PC-3 (cell line): ENCODE measurements around the gene ZBTB14. TPM values are rescaled to one million over a fixed set of nuclear protein-coding genes. Genes with fewer than 3 reads are reported as not detected.
A peak's percentile ranks its signal among the peaks of the same experiment; 100 is the strongest.

Source experiments
- ATAC-seq: fragments of 200-7000 bp; cut with Tn5 transposase; 2 replicates; pipeline ENCODE4 v1.9.1; 2020; ENCODE audit warnings: mild to moderate bottlenecking, moderate library complexity
- BruUV-seq: library from RNA; stranded (reverse); fragments of 400-500 nt; replicated peaks from 2 replicates; lab custom pipeline; 2021; lab: Mats Ljungman, UMichigan
- CTCF ChIA-PET: fragments of 300-600 bp; sonication (Branson Sonifier 250); formaldehyde crosslinking; loops from one replicate; lab custom pipeline; 2022; ENCODE audit warnings: antibody characterized with exemption; lab: Charles Lee
- POLR2A ChIA-PET: fragments of 300-600 bp; sonication (Branson Sonifier 250); formaldehyde crosslinking; loops from one replicate; lab custom pipeline; 2022; ENCODE audit warnings: antibody characterized with exemption; ENCODE audit not compliant: unreplicated experiment; lab: Charles Lee
- DNase-seq: peaks from one replicate; pipeline ENCODE4 v3.0.0-alpha.2; 2015
- H2AFZ ChIP-seq: fragments of 300-600 bp; sonication (generic); 2 replicates; pipeline ENCODE4 v1.6.0; 2016; ENCODE audit warnings: antibody characterized with exemption, low read length
- H3F3A ChIP-seq: fragments of 300-600 bp; sonication (generic); one replicate; pipeline ENCODE4 v1.6.0; 2017; ENCODE audit warnings: antibody characterized with exemption, low read length, control low read depth, mild to moderate bottlenecking; ENCODE audit not compliant: unreplicated experiment
- H3K27ac ChIP-seq: fragments of 300-600 bp; sonication (generic); 2 replicates; pipeline ENCODE4 v1.5.1; 2016; ENCODE audit warnings: mild to moderate bottlenecking, low read length
- H3K27me3 ChIP-seq: fragments of 300-600 bp; sonication (generic); 2 replicates; pipeline ENCODE4 v1.6.1; 2016; ENCODE audit warnings: low read length, mixed read lengths
- H3K36me3 ChIP-seq: fragments of 300-600 bp; sonication (generic); 2 replicates; pipeline ENCODE4 v1.6.1; 2016; ENCODE audit warnings: low read depth, mixed run types, low read length, mixed read lengths
- H3K4me1 ChIP-seq: fragments of 300-600 bp; sonication (generic); 2 replicates; pipeline ENCODE4 v1.5.1; 2016; ENCODE audit warnings: low read length; ENCODE audit not compliant: insufficient read depth
- H3K4me2 ChIP-seq: fragments of 300-600 bp; sonication (generic); 2 replicates; pipeline ENCODE4 v1.6.0; 2016; ENCODE audit warnings: low read length
- H3K4me3 ChIP-seq: fragments of 300-600 bp; sonication (generic); 2 replicates; pipeline ENCODE4 v1.5.1; 2016; ENCODE audit warnings: mild to moderate bottlenecking, low read length, mixed read lengths
- H3K79me2 ChIP-seq: fragments of 300-600 bp; sonication (generic); 2 replicates; pipeline ENCODE4 v1.6.1; 2017; ENCODE audit warnings: low read length, mixed read lengths
- H3K9ac ChIP-seq: fragments of 300-600 bp; sonication (generic); 2 replicates; pipeline ENCODE4 v1.6.0; 2016; ENCODE audit warnings: mild to moderate bottlenecking, low read length
- H3K9me2 ChIP-seq: fragments of 300-600 bp; sonication (generic); replicated peaks from 2 replicates; pipeline ENCODE4 v1.6.1; 2016; ENCODE audit warnings: mixed run types, low read length, mixed read lengths
- H3K9me3 ChIP-seq: fragments of 300-600 bp; sonication (generic); 2 replicates; pipeline ENCODE4 v1.6.1; 2016; ENCODE audit warnings: low read length, mixed read lengths
- H4K20me1 ChIP-seq: fragments of 300-600 bp; sonication (generic); 2 replicates; pipeline ENCODE4 v1.6.1; 2016; ENCODE audit warnings: low read length, mixed read lengths
- CTCF ChIP-seq: fragments of 300-600 bp; sonication (generic); conservative IDR thresholded peaks from 2 replicates; pipeline ENCODE4 v1.5.1; 2017; ENCODE audit warnings: antibody characterized with exemption, low read depth, mild to moderate bottlenecking, low read length
- EZH2 ChIP-seq: fragments of 300-600 bp; sonication (generic); IDR thresholded peaks from one replicate; pipeline ENCODE4 v1.6.1; 2017; ENCODE audit warnings: antibody characterized with exemption, mild to moderate bottlenecking, low read length; ENCODE audit not compliant: unreplicated experiment
- EZH2phosphoT487 ChIP-seq: fragments of 300-600 bp; sonication (generic); IDR thresholded peaks from 2 replicates; pipeline ENCODE4 v1.6.1; 2018; ENCODE audit warnings: mild to moderate bottlenecking, antibody characterized with exemption, low read length, borderline replicate concordance
- intact Hi-C: fragments of 100-400 bp; cut with micrococcal nuclease; formaldehyde crosslinking; loops from 2 replicates; pipeline ENCODE4 v1.9.0; 2023
- total RNA-seq: library from RNA; depleted of rRNA; stranded (reverse); fragments of >200 nt; gene quantifications from 2 replicates; pipeline ENCODE4 v1.2.3, GENCODE V29; 2014

The ZBTB14 gene
- total RNA-seq, 1 experiment from 2014 or later = 6.8 TPM

DNA sequence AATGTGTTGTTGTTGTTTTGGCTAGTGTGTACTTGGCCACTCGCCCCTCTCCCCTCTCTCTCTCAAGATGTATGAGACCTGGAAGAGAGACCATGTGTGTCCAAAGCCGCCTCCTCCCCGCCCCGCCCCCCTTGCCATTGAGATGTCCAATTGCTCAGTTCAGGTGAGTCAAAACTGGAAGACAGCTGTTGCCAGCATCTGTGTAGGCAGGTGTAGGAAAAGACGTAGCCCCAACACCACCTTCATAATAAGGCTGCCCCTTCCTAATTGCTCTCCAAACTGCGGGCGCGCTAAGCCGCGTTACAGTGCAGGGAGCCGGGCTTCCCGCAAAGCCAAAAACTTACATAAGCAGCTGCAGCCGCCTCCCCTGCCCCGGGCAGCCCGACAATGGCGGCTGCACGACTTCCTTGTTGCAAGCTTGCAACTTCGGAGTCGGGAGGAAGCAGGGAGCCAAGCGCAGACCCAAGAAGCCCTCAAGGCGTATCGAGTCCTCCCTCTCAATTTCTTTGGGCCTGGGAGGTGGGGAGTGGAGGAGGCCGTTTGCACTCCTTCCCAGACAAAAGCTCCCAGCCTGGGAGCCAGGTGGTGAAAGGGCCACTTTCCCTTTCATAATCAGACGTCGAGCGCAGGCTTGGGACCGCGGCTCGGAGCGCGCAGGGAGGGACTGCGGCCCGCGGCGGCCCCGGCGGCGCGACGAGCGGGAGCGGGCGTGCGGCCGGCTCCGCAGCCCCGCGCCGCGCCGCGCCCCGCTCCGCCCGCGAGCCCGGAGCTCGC lies 882 bp downstream of the ZBTB14 start:
- peak; percentile 39 for ATAC-seq
- DNase-seq = peak; percentile 46
- Histone ChIP-seq H4K20me1 (no peaks in the 10 kb centered on the region), H3K27me3 (0 out of 2 replicates have a peak, but pooled peaks cover under 1% of the 10 kb centered on the region), H2AFZ (peak overlapping the region; percentile 98), H3K9ac (peak overlapping the region; percentile 77), H3K79me2 (peaks cover 13% of the 10 kb centered on the region), H3K27ac (peak overlapping the region; percentile 48), H3K4me3 (peak overlapping the region; percentile 91), H3K4me2 (peak overlapping the region; percentile 84), H3K9me2 (no peaks in the 10 kb centered on the region), H3F3A (no peaks in the 10 kb centered on the region), H3K36me3 (peaks cover 19% of the 10 kb centered on the region), H3K9me3 (no peaks in the 10 kb centered on the region), H3K4me1 (peaks cover 6% of the 10 kb centered on the region; the same call in 1 of the 2 replicates)
- CTCF ChIA-PET = interaction anchor here (0.5 to 0.6 kb wide), 3 partner anchors 57 to 546 kb away, joined by 3 to 5 read pairs (median 3); no protein-coding TSS in a partner anchor
- POLR2A ChIA-PET = interaction anchor here (0.6 to 2.1 kb wide), 6 partner anchors 29 to 1189 kb away, joined by 3 to 22 read pairs (median 6); no protein-coding TSS in a partner anchor
- no TSS peak for BruUV-seq
- intact Hi-C loops = loop anchor here (5.0 kb wide), 1 partner anchor 248 kb away; the partner anchor contains the start of gene EPB41L3
- TF ChIP-seq EZH2 (no peak), CTCF (no peak), EZH2phosphoT487 (no peak)

GRCh38 chr18:5294113-5294456 lies 1.4 kb downstream of the ZBTB14 start:
- intact Hi-C loops = no loop called here
- H3K9ac ChIP-seq = peak overlapping the region; percentile 77; the same call in 1 of the 2 replicates
- peaks cover 13% of the 10 kb centered on the region for H3K79me2 ChIP-seq
- ATAC-seq (no peak), DNase-seq (no peak)
- TSS peak; percentile 30 for BruUV-seq
- POLR2A ChIA-PET = interaction anchor here (2.1 kb wide), 1 partner anchor 56 kb away, joined by 22 read pairs; no protein-coding TSS in a partner anchor
- H3F3A ChIP-seq = no peaks in the 10 kb centered on the region
- H3K4me2 ChIP-seq = peak overlapping the region; percentile 84
- peak overlapping the region; percentile 91 for H3K4me3 ChIP-seq
- H3K36me3 ChIP-seq = peaks cover 19% of the 10 kb centered on the region
- CTCF ChIA-PET = interaction anchor here (0.5 to 0.6 kb wide), 2 partner anchors 57 to 141 kb away, joined by 3 to 5 read pairs; no protein-coding TSS in a partner anchor
- TF ChIP-seq EZH2phosphoT487 = no peak
- no peaks in the 10 kb centered on the region for H3K9me2 ChIP-seq
- no peaks in the 10 kb centered on the region for H3K27me3 ChIP-seq
- H2AFZ ChIP-seq = peak overlapping the region; percentile 98
- no peak overlapping the region for H3K27ac ChIP-seq
- no peaks in the 10 kb centered on the region for H3K9me3 ChIP-seq
- H3K4me1 ChIP-seq = peaks cover 6% of the 10 kb centered on the region; the same call in 1 of the 2 replicates
- H4K20me1 ChIP-seq = no peaks in the 10 kb centered on the region

- ChIA-PET CTCF (no interaction called here), POLR2A (no interaction called here)
- Histone ChIP-seq H3K36me3 (peaks cover 19% of the 10 kb centered on the region), H3K27ac (no peak overlapping the region), H2AFZ (no peak overlapping the region), H3K4me2 (no peak overlapping the region), H3K9me2 (no peaks in the 10 kb centered on the region), H3K9me3 (no peaks in the 10 kb centered on the region), H3K79me2 (peaks cover 3% of the 10 kb centered on the region), H3K4me1 (no peaks in the 10 kb centered on the region), H4K20me1 (no peaks in the 10 kb centered on the region), H3K9ac (no peak overlapping the region), H3F3A (no peaks in the 10 kb centered on the region), H3K27me3 (no peaks in the 10 kb centered on the region), H3K4me3 (no peak overlapping the region)
- intact Hi-C loops = no loop called here
- no peak for ATAC-seq
- no peak for TF ChIP-seq EZH2phosphoT487
- TF ChIP-seq CTCF = no peak
- TF ChIP-seq EZH2 = no peak
- no peak for DNase-seq
- no TSS peak for BruUV-seq
Observed at GRCh38 chr18:5288517-5288935, 7.0 kb downstream of the ZBTB14 start.
